Trophoblast cell (in vitro differentiated cells and primary cell): ENCODE data around the gene NOD1.

ENCODE experiments used
- DNase-seq, 2 donors: peaks; one replicate each; pipeline ENCODE4 v3.0.0-alpha.2; 2016
- H2AFZ ChIP-seq: 2 replicates; pipeline ENCODE4 v1.6.1; 2013; ENCODE audit warnings: low read length, moderate library complexity, mild to moderate bottlenecking; ENCODE audit not compliant: insufficient read depth, poor library complexity
- H2AK5ac ChIP-seq: 2 replicates; pipeline ENCODE4 v1.6.1; 2013; ENCODE audit warnings: mild to moderate bottlenecking, low read length
- H2BK120ac ChIP-seq: 2 replicates; pipeline ENCODE4 v1.6.1; 2013; ENCODE audit warnings: low read length, mild to moderate bottlenecking, moderate library complexity; ENCODE audit not compliant: insufficient read depth, poor library complexity
- H2BK12ac ChIP-seq: 2 replicates; pipeline ENCODE4 v1.6.1; 2013; ENCODE audit warnings: mild to moderate bottlenecking, low read length, moderate library complexity
- H2BK5ac ChIP-seq: 2 replicates; pipeline ENCODE4 v1.6.1; 2013; ENCODE audit warnings: low read length, low read depth, moderate library complexity, mild to moderate bottlenecking; ENCODE audit not compliant: poor library complexity
- H3K14ac ChIP-seq: 2 replicates; pipeline ENCODE4 v1.6.1; 2013; ENCODE audit warnings: mild to moderate bottlenecking, low read length
- H3K18ac ChIP-seq: 2 replicates; pipeline ENCODE4 v1.6.1; 2013; ENCODE audit warnings: mild to moderate bottlenecking, low read length
- H3K23ac ChIP-seq: 2 replicates; pipeline ENCODE4 v1.6.1; 2013; ENCODE audit warnings: low read length
- H3K27ac ChIP-seq: 2 replicates; pipeline ENCODE4 v1.5.1; 2013; ENCODE audit warnings: low read depth, mild to moderate bottlenecking, inconsistent platforms, low read length, moderate library complexity
- H3K27me3 ChIP-seq: 2 replicates; pipeline ENCODE4 v1.6.1; 2013; ENCODE audit warnings: inconsistent platforms, mild to moderate bottlenecking, low read length, moderate library complexity; ENCODE audit not compliant: insufficient read depth
- H3K36me3 ChIP-seq, 2 experiments: 1 replicate in 1 of 2; 2 replicates in 1 of 2; pipeline ENCODE4 v1.6.1; 2013; ENCODE audit warnings: low read length in 2 of 2, mild to moderate bottlenecking in 2 of 2, moderate library complexity in 1 of 2; ENCODE audit not compliant: insufficient read depth in 2 of 2, control insufficient read depth in 1 of 2
- H3K4ac ChIP-seq: 2 replicates; pipeline ENCODE4 v1.6.1; 2013; ENCODE audit warnings: low read depth, mild to moderate bottlenecking, low read length, moderate library complexity
- H3K4me1 ChIP-seq, 2 experiments: 1 replicate in 1 of 2; 2 replicates in 1 of 2; pipeline ENCODE4 v1.6.1; 2013; ENCODE audit warnings: low read length in 2 of 2, mild to moderate bottlenecking in 2 of 2, moderate library complexity in 1 of 2; ENCODE audit not compliant: insufficient read depth in 2 of 2, control insufficient read depth in 1 of 2
- H3K4me2 ChIP-seq: 2 replicates; pipeline ENCODE4 v1.6.1; 2013; ENCODE audit warnings: inconsistent platforms, mild to moderate bottlenecking, low read length, moderate library complexity
- H3K4me3 ChIP-seq: 2 replicates; pipeline ENCODE4 v1.5.1; 2013; ENCODE audit warnings: mild to moderate bottlenecking, low read depth, low read length, inconsistent platforms
- H3K79me1 ChIP-seq: one replicate; pipeline ENCODE4 v1.6.1; 2013; ENCODE audit warnings: low read length
- H3K79me2 ChIP-seq: 2 replicates; pipeline ENCODE4 v1.6.1; 2013; ENCODE audit warnings: low read length, mild to moderate bottlenecking; ENCODE audit not compliant: control insufficient read depth, insufficient read depth, poor library complexity
- H3K9ac ChIP-seq: 2 replicates; pipeline ENCODE4 v1.6.1; 2013; ENCODE audit warnings: mild to moderate bottlenecking, low read length
- H3K9me3 ChIP-seq: 2 replicates; pipeline ENCODE4 v1.6.1; 2013; ENCODE audit warnings: low read depth, mild to moderate bottlenecking, control low read depth, inconsistent platforms, low read length; ENCODE audit not compliant: insufficient read depth
- H4K12ac ChIP-seq: 2 replicates; pipeline ENCODE4 v1.6.1; 2013; ENCODE audit warnings: low read depth, mild to moderate bottlenecking, low read length, moderate library complexity
- H4K8ac ChIP-seq: 2 replicates; pipeline ENCODE4 v1.6.1; 2013; ENCODE audit warnings: low read depth, mild to moderate bottlenecking, low read length, moderate library complexity
- H4K91ac ChIP-seq: one replicate; pipeline ENCODE4 v1.6.1; 2013; ENCODE audit warnings: low read depth, mild to moderate bottlenecking, low read length, moderate library complexity
- WGBS: extraction: QIAGEN DNeasy Blood & Tissue Kit; methylation state at CpG from one replicate; pipeline ENCODE4 v1.1.7; 2013; ENCODE audit warnings: missing lambda C conversion rate; ENCODE audit not compliant: insufficient read length, insufficient coverage; ENCODE audit errors: extremely low coverage; 5-methylcytosine and 5-hydroxymethylcytosine counted together

NOD1 gene

GRCh38 chr7:30436046-30436445, 42.5 kb downstream of the NOD1 start:
- Histone ChIP-seq H3K27me3 (no peaks in the 10 kb centered on the region), H4K12ac (no peak overlapping the region), H2AK5ac (no peak overlapping the region), H3K36me3 (peaks cover 15 to 24% of the 10 kb centered on the region in 2 experiments), H3K4ac (no peak overlapping the region), H3K79me1 (no peaks in the 10 kb centered on the region), H3K9ac (no peak overlapping the region), H3K14ac (no peak overlapping the region), H3K23ac (no peak overlapping the region), H4K8ac (no peak overlapping the region), H2AFZ (no peak overlapping the region), H3K4me3 (no peak overlapping the region), H2BK12ac (no peak overlapping the region), H3K18ac (no peak overlapping the region), H3K79me2 (no peaks in the 10 kb centered on the region), H3K9me3 (no peaks in the 10 kb centered on the region), H4K91ac (no peak overlapping the region), H3K4me1 (no peaks in the 10 kb centered on the region), H2BK120ac (no peak overlapping the region), H3K4me2 (no peak overlapping the region), H2BK5ac (no peak overlapping the region), H3K27ac (no peak overlapping the region)
- no CpG with 5 or more reads among the region's 7 CpGs for WGBS
- DNase-seq = no peak

DNA sequence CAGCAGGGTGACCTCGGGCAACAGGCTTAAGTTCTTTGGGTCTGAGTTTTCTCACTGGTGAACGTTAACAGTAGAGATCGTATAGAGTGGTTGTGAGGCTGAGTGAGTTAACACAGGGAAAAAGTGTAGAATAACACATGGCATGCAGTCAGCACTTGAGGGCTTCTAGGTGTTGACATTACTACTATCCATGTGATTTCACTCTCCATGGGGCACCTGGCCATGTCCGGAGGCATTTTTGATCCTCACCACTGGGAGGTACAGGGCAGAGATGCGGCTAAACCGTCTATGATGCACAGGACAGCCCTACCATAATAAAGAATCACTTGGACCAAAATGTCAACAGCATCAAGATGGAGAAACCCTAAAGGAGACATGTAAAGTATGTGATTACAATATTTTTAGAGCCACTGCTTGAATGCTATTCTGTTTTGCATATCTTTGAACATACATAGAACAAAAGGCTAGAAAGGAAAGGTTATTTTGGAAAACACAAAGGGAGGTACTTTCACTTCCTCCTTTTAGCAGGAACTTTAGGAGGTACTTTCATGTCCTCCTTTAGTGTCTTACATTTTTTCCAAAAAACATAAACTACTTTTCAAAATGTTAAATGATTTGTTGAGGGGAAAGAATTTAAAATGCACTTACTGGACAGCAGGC, 44.3 kb downstream of the NOD1 start:
- Histone ChIP-seq H4K12ac (no peak overlapping the region), H3K27ac (no peak overlapping the region), H4K91ac (no peak overlapping the region), H3K79me2 (no peaks in the 10 kb centered on the region), H2BK12ac (no peak overlapping the region), H2BK120ac (no peak overlapping the region), H3K18ac (no peak overlapping the region), H3K27me3 (no peaks in the 10 kb centered on the region), H3K23ac (no peak overlapping the region), H3K9ac (no peak overlapping the region), H3K36me3 (peaks cover 15 to 24% of the 10 kb centered on the region in 2 experiments), H2AFZ (no peak overlapping the region), H3K4me1 (no peaks in the 10 kb centered on the region), H3K4me3 (no peak overlapping the region), H3K14ac (no peak overlapping the region), H3K4ac (no peak overlapping the region), H4K8ac (no peak overlapping the region), H3K9me3 (no peaks in the 10 kb centered on the region), H3K4me2 (no peak overlapping the region), H2BK5ac (no peak overlapping the region), H2AK5ac (no peak overlapping the region), H3K79me1 (no peaks in the 10 kb centered on the region)
- no CpG with 5 or more reads among the region's 6 CpGs for WGBS
- no peak for DNase-seq

- Histone ChIP-seq H3K36me3 (peaks cover 17 to 28% of the 10 kb centered on the region in 2 experiments), H3K27ac (no peak overlapping the region), H3K79me2 (no peaks in the 10 kb centered on the region), H3K14ac (no peak overlapping the region), H3K4me1 (no peaks in the 10 kb centered on the region), H3K18ac (no peak overlapping the region), H3K9me3 (no peaks in the 10 kb centered on the region), H2AK5ac (no peak overlapping the region), H2BK120ac (no peak overlapping the region), H3K4me2 (no peak overlapping the region), H4K91ac (no peak overlapping the region), H4K12ac (no peak overlapping the region), H3K27me3 (no peaks in the 10 kb centered on the region), H3K4me3 (no peak overlapping the region), H3K4ac (no peak overlapping the region), H2AFZ (no peak overlapping the region), H2BK12ac (no peak overlapping the region), H3K23ac (no peak overlapping the region), H3K9ac (no peak overlapping the region), H3K79me1 (no peaks in the 10 kb centered on the region), H4K8ac (no peak overlapping the region), H2BK5ac (no peak overlapping the region)
- DNase-seq = no peak
- WGBS = no CpG with 5 or more reads among the region's 1 CpG
These were observed 45.1 kb downstream of the NOD1 start for GRCh38 chr7:30433506-30433905.

GRCh38 chr7:30433082-30433481, 45.5 kb downstream of the NOD1 start:
- Histone ChIP-seq H3K14ac (no peak overlapping the region), H2AFZ (no peak overlapping the region), H3K4me1 (no peaks in the 10 kb centered on the region), H2AK5ac (no peak overlapping the region), H3K79me1 (no peaks in the 10 kb centered on the region), H2BK12ac (no peak overlapping the region), H4K8ac (no peak overlapping the region), H2BK5ac (no peak overlapping the region), H3K36me3 (peaks cover 16 to 25% of the 10 kb centered on the region in 2 experiments), H4K91ac (no peak overlapping the region), H3K4ac (no peak overlapping the region), H3K9me3 (no peaks in the 10 kb centered on the region), H3K4me3 (no peak overlapping the region), H3K79me2 (no peaks in the 10 kb centered on the region), H3K9ac (no peak overlapping the region), H3K4me2 (no peak overlapping the region), H2BK120ac (no peak overlapping the region), H3K27ac (no peak overlapping the region), H3K27me3 (no peaks in the 10 kb centered on the region), H3K18ac (no peak overlapping the region), H3K23ac (no peak overlapping the region), H4K12ac (no peak overlapping the region)
- no peak for DNase-seq
- WGBS = no CpG with 5 or more reads among the region's 3 CpGs
